ENCODE results near the gene ZFYVE9.

The ZFYVE9 gene

GRCh38 chr1:52358851-52359497 is 217.1 kb downstream of the ZFYVE9 start:
- no peak for DNase-seq (ENCODE audit: extremely low read depth, low read depth)
- no peak overlapping the region for H3K4me3 ChIP-seq (replicated peaks; ENCODE audit: low read depth, low read length)
- TF ChIP-seq CTCF (IDR thresholded peaks at IDR 0.05; ENCODE audit: low read depth, low read length, missing control alignments), result no peak

- DNase-seq (ENCODE audit: extremely low read depth, low read depth), result no peak
- TF ChIP-seq CTCF (IDR thresholded peaks at IDR 0.05; ENCODE audit: low read depth, low read length, missing control alignments), result no peak
- no peak overlapping the region for H3K4me3 ChIP-seq (replicated peaks; ENCODE audit: low read depth, low read length)
These were observed 218.0 kb downstream of the ZFYVE9 start for GRCh38 chr1:52359676-52360594.

- TF ChIP-seq CTCF (IDR thresholded peaks at IDR 0.05; ENCODE audit: low read depth, low read length, missing control alignments), result no peak
- H3K4me3 ChIP-seq (replicated peaks; ENCODE audit: low read depth, low read length), result no peak overlapping the region
- DNase-seq (ENCODE audit: extremely low read depth, low read depth), result no peak
These were observed 218.7 kb downstream of the ZFYVE9 start for GRCh38 chr1:52360595-52360968.

- DNase-seq (ENCODE audit: extremely low read depth, low read depth), result no peak
- no peak for TF ChIP-seq CTCF (IDR thresholded peaks at IDR 0.05; ENCODE audit: low read depth, low read length, missing control alignments)
- H3K4me3 ChIP-seq (replicated peaks; ENCODE audit: low read depth, low read length), result peak overlapping the region; percentile 84; the same call in 1 of the 2 replicates
These were observed 222.4 kb downstream of the ZFYVE9 start for GRCh38 chr1:52364235-52364839.

- H3K4me3 ChIP-seq (replicated peaks; ENCODE audit: low read depth, low read length), result peak overlapping the region; percentile 84
- no peak for TF ChIP-seq CTCF (IDR thresholded peaks at IDR 0.05; ENCODE audit: low read depth, low read length, missing control alignments)
- DNase-seq (ENCODE audit: extremely low read depth, low read depth), result no peak
These were observed 223.3 kb downstream of the ZFYVE9 start for GRCh38 chr1:52365071-52365745.

- DNase-seq (ENCODE audit: extremely low read depth, low read depth), result peak; percentile 87
- peak within 1 kb of the TSS; percentile 84 for H3K4me3 ChIP-seq (replicated peaks; ENCODE audit: low read depth, low read length)
- TF ChIP-seq CTCF (IDR thresholded peaks at IDR 0.05; ENCODE audit: low read depth, low read length, missing control alignments), result no peak
These were observed 224.0 kb downstream of the ZFYVE9 start, which contains the start of gene CC2D1B for GRCh38 chr1:52365746-52366516. CC2D1B (minus strand) TSS chr1:52366205; CDS start chr1:52364620, 1,585 bp downstream.
